H9 (cell line): Measurements from ENCODE around the gene KIRREL3. TPM values are rescaled to one million over a fixed set of nuclear protein-coding genes. Genes with fewer than 3 reads are reported as not detected.

Experiments
- DNase-seq: peaks from one replicate; pipeline ENCODE4 v3.0.0-alpha.2; 2017
- H2AFZ ChIP-seq: one replicate; pipeline ENCODE4 v1.6.1; 2013; ENCODE audit warnings: mild to moderate bottlenecking, low read length, control low read depth, moderate library complexity
- H2AK5ac ChIP-seq: 2 replicates; pipeline ENCODE4 v1.6.1; 2013; ENCODE audit warnings: low read length, control low read depth, mixed read lengths; ENCODE audit not compliant: insufficient read length
- H2BK120ac ChIP-seq: one replicate; pipeline ENCODE4 v1.6.1; 2013; ENCODE audit warnings: low read depth, mild to moderate bottlenecking, low read length, control low read depth, inconsistent platforms; ENCODE audit not compliant: poor library complexity, severe bottlenecking
- H2BK12ac ChIP-seq: 2 replicates; pipeline ENCODE4 v1.6.1; 2013; ENCODE audit warnings: low read length, control low read depth, mixed read lengths, low read depth; ENCODE audit not compliant: insufficient read length
- H2BK15ac ChIP-seq: 2 replicates; pipeline ENCODE4 v1.6.1; 2013; ENCODE audit warnings: low read depth, low read length, control low read depth
- H2BK20ac ChIP-seq: one replicate; pipeline ENCODE4 v1.6.1; 2013; ENCODE audit warnings: low read depth, mild to moderate bottlenecking, low read length, control low read depth, inconsistent platforms; ENCODE audit not compliant: poor library complexity, severe bottlenecking
- H2BK5ac ChIP-seq: 2 replicates; pipeline ENCODE4 v1.6.1; 2013; ENCODE audit warnings: low read length, control low read depth, mixed read lengths; ENCODE audit not compliant: insufficient read length
- H3K14ac ChIP-seq: 2 replicates; pipeline ENCODE4 v1.6.1; 2013; ENCODE audit warnings: low read length, control low read depth; ENCODE audit not compliant: insufficient read depth
- H3K18ac ChIP-seq: 2 replicates; pipeline ENCODE4 v1.6.1; 2013; ENCODE audit warnings: low read depth, mild to moderate bottlenecking, mixed read lengths, low read length, control low read depth; ENCODE audit not compliant: insufficient read length
- H3K23ac ChIP-seq: 2 replicates; pipeline ENCODE4 v1.6.1; 2013; ENCODE audit warnings: low read length, control low read depth, mixed read lengths, low read depth; ENCODE audit not compliant: insufficient read length
- H3K23me2 ChIP-seq: 2 replicates; pipeline ENCODE4 v1.6.1; 2013; ENCODE audit warnings: low read depth, mild to moderate bottlenecking, mixed read lengths, low read length, control low read depth; ENCODE audit not compliant: insufficient read length, poor library complexity, severe bottlenecking
- H3K27ac ChIP-seq: 2 replicates; pipeline ENCODE4 v1.5.1; 2013; ENCODE audit warnings: low read length, control low read depth, mixed read lengths, low read depth; ENCODE audit not compliant: insufficient read length
- H3K27me3 ChIP-seq: 2 replicates; pipeline ENCODE4 v1.6.1; 2013; ENCODE audit warnings: low read length, control low read depth, inconsistent platforms; ENCODE audit not compliant: insufficient read depth
- H3K4ac ChIP-seq: 2 replicates; pipeline ENCODE4 v1.6.1; 2013; ENCODE audit warnings: low read depth, mild to moderate bottlenecking, control low read depth, inconsistent platforms, low read length, moderate library complexity
- H3K4me1 ChIP-seq: 2 replicates; pipeline ENCODE4 v1.6.1; 2013; ENCODE audit warnings: low read length, control low read depth, inconsistent platforms; ENCODE audit not compliant: insufficient read depth
- H3K4me2 ChIP-seq: 2 replicates; pipeline ENCODE4 v1.6.1; 2013; ENCODE audit warnings: low read length, control low read depth, mixed read lengths; ENCODE audit not compliant: insufficient read length, insufficient read depth
- H3K56ac ChIP-seq: 2 replicates; pipeline ENCODE4 v1.6.1; 2013; ENCODE audit warnings: low read depth, mild to moderate bottlenecking, mixed read lengths, low read length, control low read depth; ENCODE audit not compliant: insufficient read length
- H3K79me1 ChIP-seq: 2 replicates; pipeline ENCODE4 v1.6.1; 2013; ENCODE audit warnings: low read depth, mild to moderate bottlenecking, moderate library complexity, low read length, control low read depth, inconsistent platforms; ENCODE audit not compliant: insufficient read depth, poor library complexity, severe bottlenecking
- H3K79me2 ChIP-seq: 2 replicates; pipeline ENCODE4 v1.6.1; 2013; ENCODE audit warnings: low read length, control low read depth, inconsistent platforms; ENCODE audit not compliant: insufficient read depth
- H3K9ac ChIP-seq: 2 replicates; pipeline ENCODE4 v1.6.1; 2013; ENCODE audit warnings: low read length, control low read depth, mixed read lengths; ENCODE audit not compliant: insufficient read length; ENCODE audit errors: extremely low read depth
- H3K9me3 ChIP-seq: one replicate; pipeline ENCODE4 v1.6.1; 2013; ENCODE audit warnings: low read depth, low read length, inconsistent platforms; ENCODE audit not compliant: control insufficient read depth
- H3T11ph ChIP-seq: one replicate; pipeline ENCODE4 v1.6.1; 2013; ENCODE audit warnings: mild to moderate bottlenecking, low read length, control low read depth, inconsistent platforms
- H4K20me1 ChIP-seq: one replicate; pipeline ENCODE4 v1.6.1; 2013; ENCODE audit not compliant: control insufficient read depth, insufficient read length, insufficient read depth
- H4K5ac ChIP-seq: 2 replicates; pipeline ENCODE4 v1.6.1; 2013; ENCODE audit warnings: low read depth, mild to moderate bottlenecking, mixed read lengths, low read length, control low read depth; ENCODE audit not compliant: insufficient read length
- H4K8ac ChIP-seq: replicated peaks from 2 replicates; pipeline ENCODE4 v1.6.1; 2013; ENCODE audit warnings: low read length, control low read depth, mixed read lengths, low read depth; ENCODE audit not compliant: insufficient read length
- H4K91ac ChIP-seq: 2 replicates; pipeline ENCODE4 v1.6.1; 2013; ENCODE audit warnings: low read depth, mild to moderate bottlenecking, moderate library complexity, mixed read lengths, low read length, control low read depth; ENCODE audit not compliant: insufficient read length
- H3K27ac Mint-ChIP-seq, 3 experiments: 2 replicates in 2 of 3; 3 replicates in 1 of 3; pipeline ENCODE4 v1.8.0; 2020 to 2021; ENCODE audit warnings: mixed read lengths in 3 of 3, mild to moderate bottlenecking in 1 of 3, moderate library complexity in 1 of 3
- H3K27me3 Mint-ChIP-seq: 2 replicates; pipeline ENCODE4 v1.8.0; 2021; ENCODE audit warnings: low read depth, mild to moderate bottlenecking, moderate library complexity, mixed read lengths
- H3K36me3 Mint-ChIP-seq, 3 experiments: 2 replicates in 2 of 3; 3 replicates in 1 of 3; pipeline ENCODE4 v1.8.0; 2020 to 2021; ENCODE audit warnings: low read depth in 3 of 3, mixed read lengths in 3 of 3; ENCODE audit not compliant: insufficient read depth in 1 of 3
- H3K4me1 Mint-ChIP-seq, 2 experiments: 2 replicates each; pipeline ENCODE4 v1.8.0; 2020; ENCODE audit warnings: mixed read lengths in 2 of 2
- H3K4me3 Mint-ChIP-seq, 2 experiments: 2 replicates in 1 of 2; 3 replicates in 1 of 2; pipeline ENCODE4 v1.8.0; 2020 to 2021; ENCODE audit warnings: mild to moderate bottlenecking in 2 of 2, mixed read lengths in 2 of 2, moderate library complexity in 1 of 2
- H3K9me3 Mint-ChIP-seq, 2 experiments: 2 replicates in 1 of 2; 3 replicates in 1 of 2; pipeline ENCODE4 v1.8.0; 2020; ENCODE audit warnings: mild to moderate bottlenecking in 2 of 2, mixed read lengths in 2 of 2, moderate library complexity in 1 of 2
- WGBS: extraction: QIAGEN DNeasy Blood & Tissue Kit; methylation state at CpG from one replicate; pipeline ENCODE4 v1.1.7; 2013; ENCODE audit warnings: missing lambda C conversion rate, low lambda C conversion rate, mixed read lengths; ENCODE audit not compliant: insufficient read length; ENCODE audit errors: extremely low coverage; 5-methylcytosine and 5-hydroxymethylcytosine counted together
- total RNA-seq: library from RNA; stranded (reverse); gene quantifications from 2 replicates; pipeline ENCODE4 v1.2.1, GENCODE V29; 2021
- TF ChIP-seq, protein P1 (sequence below): fragments of 200-600 bp; sonication (generic); conservative IDR thresholded peaks from 3 replicates; pipeline ENCODE4 v1.8.0; 2021; ENCODE audit warnings: antibody characterized with exemption, mild to moderate bottlenecking

The KIRREL3 gene
- total RNA-seq, 1 experiment from 2014 or later: 0.17 TPM

DNA sequence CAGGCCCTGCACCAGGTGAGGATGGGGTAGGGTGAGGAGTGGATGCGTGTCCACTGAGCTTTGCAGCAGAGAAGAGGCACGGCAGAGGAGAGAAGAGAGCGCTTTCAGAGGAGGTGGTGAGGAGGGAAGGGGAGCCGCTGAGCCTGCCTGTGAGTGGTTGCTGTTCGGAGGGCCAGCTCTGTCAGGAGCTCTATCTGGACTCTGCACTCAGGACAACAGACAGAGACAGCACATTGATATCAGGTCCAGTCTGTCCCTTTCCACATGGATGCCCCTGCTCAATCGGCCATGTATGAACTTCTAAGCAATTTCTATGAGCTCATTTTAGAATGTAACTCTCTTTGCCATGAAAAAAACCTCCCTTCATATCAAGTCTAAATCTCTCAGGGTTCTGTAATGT, 158.6 kb downstream of the KIRREL3 start:
- Histone ChIP-seq H3K4me2 (no peak overlapping the region), H3K79me2 (no peaks in the 10 kb centered on the region), H2AFZ (no peak overlapping the region), H2BK120ac (no peak overlapping the region), H4K91ac (no peak overlapping the region), H2BK20ac (no peak overlapping the region), H2AK5ac (no peak overlapping the region), H3K56ac (no peak overlapping the region), H3K4ac (no peak overlapping the region), H3T11ph (no peak overlapping the region), H2BK5ac (no peak overlapping the region), H3K9me3 (no peaks in the 10 kb centered on the region), H3K9ac (no peak overlapping the region), H3K4me1 (no peaks in the 10 kb centered on the region), H4K5ac (no peak overlapping the region), H3K27ac (no peak overlapping the region), H3K18ac (no peak overlapping the region), H3K14ac (no peak overlapping the region), H4K20me1 (no peaks in the 10 kb centered on the region), H3K23me2 (no peaks in the 10 kb centered on the region), H3K79me1 (no peaks in the 10 kb centered on the region), H2BK15ac (no peak overlapping the region), H3K27me3 (no peaks in the 10 kb centered on the region), H4K8ac (no peak overlapping the region), H2BK12ac (no peak overlapping the region), H3K23ac (no peak overlapping the region)
- peaks cover 4% of the 10 kb centered on the region; the same call in 1 of the 2 replicates for H3K27me3 Mint-ChIP-seq
- peaks cover 0 to 10% (median 2%) of the 10 kb centered on the region in 3 experiments; a peak in 2 of 7 replicates for H3K36me3 Mint-ChIP-seq
- no peaks in the 10 kb centered on the region for H3K4me1 Mint-ChIP-seq
- no peak overlapping the region for H3K27ac Mint-ChIP-seq
- DNase-seq: no peak
- no CpG with 5 or more reads among the region's 6 CpGs for WGBS
- TF ChIP-seq, protein P1, sequence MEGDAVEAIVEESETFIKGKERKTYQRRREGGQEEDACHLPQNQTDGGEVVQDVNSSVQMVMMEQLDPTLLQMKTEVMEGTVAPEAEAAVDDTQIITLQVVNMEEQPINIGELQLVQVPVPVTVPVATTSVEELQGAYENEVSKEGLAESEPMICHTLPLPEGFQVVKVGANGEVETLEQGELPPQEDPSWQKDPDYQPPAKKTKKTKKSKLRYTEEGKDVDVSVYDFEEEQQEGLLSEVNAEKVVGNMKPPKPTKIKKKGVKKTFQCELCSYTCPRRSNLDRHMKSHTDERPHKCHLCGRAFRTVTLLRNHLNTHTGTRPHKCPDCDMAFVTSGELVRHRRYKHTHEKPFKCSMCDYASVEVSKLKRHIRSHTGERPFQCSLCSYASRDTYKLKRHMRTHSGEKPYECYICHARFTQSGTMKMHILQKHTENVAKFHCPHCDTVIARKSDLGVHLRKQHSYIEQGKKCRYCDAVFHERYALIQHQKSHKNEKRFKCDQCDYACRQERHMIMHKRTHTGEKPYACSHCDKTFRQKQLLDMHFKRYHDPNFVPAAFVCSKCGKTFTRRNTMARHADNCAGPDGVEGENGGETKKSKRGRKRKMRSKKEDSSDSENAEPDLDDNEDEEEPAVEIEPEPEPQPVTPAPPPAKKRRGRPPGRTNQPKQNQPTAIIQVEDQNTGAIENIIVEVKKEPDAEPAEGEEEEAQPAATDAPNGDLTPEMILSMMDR: no peak
- no peaks in the 10 kb centered on the region; a peak in 3 of 5 replicates for H3K9me3 Mint-ChIP-seq
- no peak overlapping the region for H3K4me3 Mint-ChIP-seq
